RWPE2 (cell line): ENCODE measurements around the gene PCSK6.

Experiments
- ATAC-seq: fragments of 200-7000 bp; cut with Tn5 transposase; 3 replicates; pipeline ENCODE4 v1.9.1; 2021; ENCODE audit warnings: low read depth
- DNase-seq: peaks from one replicate; pipeline ENCODE4 v3.0.0-alpha.2; 2020; ENCODE audit warnings: low spot score
- H3K27ac ChIP-seq: fragments of 450-650 bp; 2 replicates; pipeline ENCODE4 v1.5.1; 2017; ENCODE audit warnings: mild to moderate bottlenecking; ENCODE audit not compliant: poor library complexity, severe bottlenecking
- H3K27me3 ChIP-seq: fragments of 250-450 bp; sonication (Bioruptor Pico); 2 replicates; pipeline ENCODE4 v1.5.1; 2021; ENCODE audit warnings: mild to moderate bottlenecking, moderate library complexity; ENCODE audit not compliant: insufficient read depth, poor library complexity, severe bottlenecking
- H3K36me3 ChIP-seq: fragments of 250-450 bp; sonication (Bioruptor Pico); 2 replicates; pipeline ENCODE4 v1.5.1; 2020; ENCODE audit warnings: low read depth, mild to moderate bottlenecking, moderate library complexity
- H3K4me1 ChIP-seq: fragments of 250-450 bp; sonication (Bioruptor Pico); 2 replicates; pipeline ENCODE4 v1.5.1; 2021; ENCODE audit warnings: mild to moderate bottlenecking, moderate library complexity; ENCODE audit not compliant: insufficient read depth, poor library complexity, severe bottlenecking
- H3K4me3 ChIP-seq: fragments of 250-450 bp; sonication (Bioruptor Pico); 2 replicates; pipeline ENCODE4 v1.5.1; 2021; ENCODE audit warnings: mild to moderate bottlenecking, moderate library complexity; ENCODE audit not compliant: severe bottlenecking
- H3K9me3 ChIP-seq: fragments of 250-450 bp; sonication (Bioruptor Pico); 2 replicates; pipeline ENCODE4 v1.5.1; 2021; ENCODE audit warnings: mild to moderate bottlenecking, moderate library complexity; ENCODE audit not compliant: severe bottlenecking
- CTCF ChIP-seq: fragments of 450-650 bp; IDR thresholded peaks from one replicate; pipeline ENCODE4 v1.5.1; 2017; ENCODE audit warnings: mild to moderate bottlenecking, moderate library complexity; ENCODE audit not compliant: poor library complexity, severe bottlenecking

Gene PCSK6

DNA sequence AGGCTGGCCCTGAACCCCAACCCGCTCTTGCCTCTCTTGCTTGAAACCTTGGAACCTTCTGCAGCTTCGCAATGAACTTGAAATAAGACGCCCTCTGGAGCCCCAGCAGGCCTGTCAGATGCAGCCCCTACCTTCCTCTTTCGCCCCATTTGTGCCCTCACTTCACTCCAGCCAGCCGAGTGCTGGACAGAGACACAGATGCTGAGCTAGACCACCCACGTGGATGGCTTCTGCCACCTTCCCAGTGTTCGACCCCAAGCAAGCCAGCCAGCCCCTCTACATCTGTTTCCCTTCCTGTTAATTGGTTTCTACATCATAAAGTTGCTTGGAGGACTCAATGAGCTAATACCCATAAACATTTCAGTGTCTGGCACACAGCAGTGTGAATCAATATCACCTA lies 170.7 kb downstream of the PCSK6 start:
- Histone ChIP-seq H3K36me3 (no peaks in the 10 kb centered on the region), H3K4me3 (no peak overlapping the region), H3K27me3 (no peaks in the 10 kb centered on the region), H3K9me3 (no peaks in the 10 kb centered on the region), H3K27ac (no peak overlapping the region), H3K4me1 (no peaks in the 10 kb centered on the region)
- peak; percentile 62 for DNase-seq
- no peak for TF ChIP-seq CTCF
- no peak for ATAC-seq

DNA sequence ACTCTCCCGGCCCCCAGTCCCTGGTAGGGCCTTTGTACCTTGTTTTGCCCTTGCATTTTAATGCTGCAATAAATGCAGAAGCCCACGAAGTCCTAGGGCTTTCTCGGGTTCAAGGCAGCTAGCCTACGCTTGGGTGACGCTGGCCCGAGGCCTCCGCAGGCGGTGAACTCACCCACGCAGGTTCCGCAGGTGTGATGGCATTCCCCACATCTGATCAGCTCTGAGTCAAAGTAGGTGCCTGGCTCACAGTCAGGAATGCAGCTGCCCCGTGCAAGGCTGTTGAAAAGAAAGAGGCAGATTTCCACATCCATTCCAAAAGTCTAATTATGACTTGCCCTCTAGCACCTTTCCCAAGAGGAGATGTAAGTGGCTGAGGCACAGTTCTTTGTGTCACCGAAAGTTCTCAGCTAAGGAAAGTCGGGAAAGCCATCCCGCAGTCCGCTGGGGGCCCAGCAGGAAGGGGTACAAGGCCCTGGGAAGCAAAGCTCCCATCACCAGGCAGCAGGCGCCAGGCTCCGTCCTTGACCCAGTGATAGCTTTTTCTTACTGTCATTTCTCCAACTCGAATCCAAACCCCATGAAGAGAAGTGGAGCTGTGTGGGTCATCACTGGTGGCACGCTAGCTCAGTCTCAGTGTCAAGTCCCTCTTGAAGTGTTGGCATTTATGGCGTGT lies 171.2 kb downstream of the PCSK6 start:
- TF ChIP-seq CTCF, result no peak
- H3K9me3 ChIP-seq, result no peaks in the 10 kb centered on the region
- DNase-seq (peak; percentile 74), ATAC-seq (peak; percentile 67)
- no peaks in the 10 kb centered on the region for H3K27me3 ChIP-seq
- no peak overlapping the region for H3K4me3 ChIP-seq
- H3K4me1 ChIP-seq, result no peaks in the 10 kb centered on the region
- no peak overlapping the region for H3K27ac ChIP-seq
- H3K36me3 ChIP-seq, result no peaks in the 10 kb centered on the region

- no peak overlapping the region for H3K4me3 ChIP-seq
- H3K27me3 ChIP-seq, result no peaks in the 10 kb centered on the region
- TF ChIP-seq CTCF, result no peak
- ATAC-seq (no peak), DNase-seq (no peak)
- no peaks in the 10 kb centered on the region for H3K4me1 ChIP-seq
- H3K9me3 ChIP-seq, result no peaks in the 10 kb centered on the region
- H3K36me3 ChIP-seq, result no peaks in the 10 kb centered on the region
- no peak overlapping the region for H3K27ac ChIP-seq
These were observed 172.1 kb downstream of the PCSK6 start for GRCh38 chr15:101317336-101317872.

DNA sequence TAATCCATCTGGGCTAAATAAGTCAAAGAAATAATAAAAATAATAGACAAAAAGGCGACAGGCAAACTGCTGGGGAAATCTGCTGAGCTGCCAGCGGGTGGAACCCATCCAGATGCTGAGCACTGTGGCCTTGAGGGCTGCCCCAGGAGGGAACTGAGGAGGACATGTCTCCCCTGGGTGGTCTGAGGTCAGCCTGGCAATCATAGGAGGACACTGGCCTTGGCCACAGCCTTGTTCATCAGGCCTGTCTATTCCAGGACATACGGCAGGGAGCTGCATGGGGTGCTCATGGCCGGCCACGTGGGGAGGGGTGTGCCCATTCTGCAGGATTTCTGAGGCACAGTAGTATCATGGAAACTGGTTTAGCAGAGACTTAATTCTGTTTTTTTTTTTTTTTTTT lies 173.0 kb downstream of the PCSK6 start:
- no peak overlapping the region for H3K27ac ChIP-seq
- no peak for ATAC-seq
- no peaks in the 10 kb centered on the region for H3K9me3 ChIP-seq

More for the DNA sequence above, 173.0 kb downstream of the PCSK6 start:
- peak; percentile 62 for DNase-seq
- TF ChIP-seq CTCF, result no peak
- Histone ChIP-seq H3K36me3 (no peaks in the 10 kb centered on the region), H3K4me1 (no peaks in the 10 kb centered on the region), H3K27me3 (no peaks in the 10 kb centered on the region), H3K4me3 (no peak overlapping the region)
